T-cell (primary cell): ENCODE measurements around the gene DNMT3A. TPM values are rescaled to one million over a fixed set of nuclear protein-coding genes. Genes with fewer than 3 reads are reported as not detected.

Experiments used
- ATAC-seq, 4 experiments: fragments of 200-7000 bp in 3 of 4; fragments of 150-1000 bp in 1 of 4; cut with Tn5 transposase; replicated peaks in 1 of 4; 1 replicate in 3 of 4; 2 replicates in 1 of 4; pipeline ENCODE4 v1.10.0; 2021; ENCODE audit warnings: moderate library complexity in 3 of 4, mild to moderate bottlenecking in 2 of 4, moderate number of reproducible peaks in 1 of 4
- CTCF ChIA-PET, 2 donors: fragments of 300-600 bp; sonication (Branson Sonifier 250); formaldehyde crosslinking; loops; one replicate each; lab custom pipeline; 2022; ENCODE audit warnings: antibody characterized with exemption in 2 of 2; lab: Charles Lee
- POLR2A ChIA-PET, 2 donors: fragments of 300-600 bp; sonication (Branson Sonifier 250); formaldehyde crosslinking; loops; one replicate each; lab custom pipeline; 2022; ENCODE audit warnings: antibody characterized with exemption in 2 of 2; lab: Charles Lee
- DNase-seq, 35 experiments: peaks; one replicate each; pipeline versions ENCODE4 v3.0.0 to v3.0.0-alpha.2; 2013 to 2023
- H3K27ac ChIP-seq: one replicate; pipeline ENCODE4 v1.5.1; 2013; ENCODE audit warnings: low read length
- H3K27me3 ChIP-seq, 2 experiments: replicated peaks in 1 of 2; 1 replicate in 1 of 2; 2 replicates in 1 of 2; pipeline versions ENCODE4 v1.6.1 to v1.7.0; 2013; ENCODE audit warnings: low read length in 1 of 2, mixed read lengths in 1 of 2; ENCODE audit not compliant: control insufficient read depth in 2 of 2, insufficient read depth in 2 of 2; ENCODE audit errors: extremely low read depth in 1 of 2
- H3K36me3 ChIP-seq, 2 donors: 1 replicate in 1 of 2; 2 replicates in 1 of 2; pipeline versions ENCODE4 v1.6.1 to v1.7.0; 2013; ENCODE audit warnings: low read length in 1 of 2; ENCODE audit not compliant: control insufficient read depth in 2 of 2, insufficient read depth in 1 of 2; ENCODE audit errors: extremely low read depth in 1 of 2
- H3K4me1 ChIP-seq, 2 experiments: 1 replicate in 1 of 2; 2 replicates in 1 of 2; pipeline versions ENCODE4 v1.6.1 to v1.7.0; 2013; ENCODE audit warnings: low read length in 2 of 2, mixed read lengths in 1 of 2; ENCODE audit not compliant: insufficient read depth in 2 of 2, control insufficient read depth in 1 of 2; ENCODE audit errors: extremely low read depth in 1 of 2
- H3K4me3 ChIP-seq, 2 donors: 1 replicate in 1 of 2; 2 replicates in 1 of 2; pipeline versions ENCODE4 v1.5.1 to v1.7.0; 2013; ENCODE audit warnings: mild to moderate bottlenecking in 2 of 2, low read length in 1 of 2, moderate library complexity in 1 of 2; ENCODE audit not compliant: control insufficient read depth in 1 of 2; ENCODE audit errors: extremely low read depth in 1 of 2
- H3K9me3 ChIP-seq: 2 replicates; pipeline ENCODE4 v1.7.0; 2013
- H3K27ac Mint-ChIP-seq, 2 donors: one replicate each; pipeline ENCODE4 v1.8.0; 2020 to 2021; ENCODE audit warnings: mild to moderate bottlenecking in 2 of 2, mixed read lengths in 2 of 2
- H3K27me3 Mint-ChIP-seq, 2 donors: one replicate each; pipeline ENCODE4 v1.8.0; 2021 to 2022; ENCODE audit warnings: mixed read lengths in 2 of 2
- H3K36me3 Mint-ChIP-seq: one replicate; pipeline ENCODE4 v1.8.0; 2021; ENCODE audit warnings: mixed read lengths
- H3K4me1 Mint-ChIP-seq, 3 donors: one replicate each; pipeline ENCODE4 v1.8.0; 2020 to 2022; ENCODE audit warnings: mixed read lengths in 3 of 3, mild to moderate bottlenecking in 1 of 3
- H3K4me3 Mint-ChIP-seq, 3 donors: one replicate each; pipeline ENCODE4 v1.8.0; 2020 to 2022; ENCODE audit warnings: mild to moderate bottlenecking in 3 of 3, mixed read lengths in 3 of 3, moderate library complexity in 3 of 3
- H3K9me3 Mint-ChIP-seq, 3 donors: one replicate each; pipeline ENCODE4 v1.8.0; 2020 to 2022; ENCODE audit warnings: mixed read lengths in 3 of 3
- WGBS: methylation state at CpG from one replicate; pipeline ENCODE4 v1.1.5; 2013; ENCODE audit warnings: missing lambda C conversion rate; ENCODE audit not compliant: insufficient coverage; 5-methylcytosine and 5-hydroxymethylcytosine counted together
- total RNA-seq, 35 experiments: library from RNA in 6 of 35; stranded (reverse) in 6 of 35; fragments of 120-200 nt in 1 of 35; gene quantifications; one replicate each; pipeline versions ENCODE4 v1.2.1 to v1.2.4 and lab custom pipeline; 2013 to 2026

The DNMT3A gene
- total RNA-seq, 5 donors from 2014 or later (not counting 1 experiment from before 2014, with no cell fraction given) = 78.7 to 125 (median 93.2) TPM

- DNase-seq = no peak
- peaks cover 14 to 76% of the 10 kb centered on the region in 2 donors for H3K36me3 ChIP-seq
- no peaks in the 10 kb centered on the region for H3K4me1 ChIP-seq
- POLR2A ChIA-PET = interaction anchor here (0.5 to 0.7 kb wide), 2 partner anchors 27 to 844 kb away, joined by 3 to 5 read pairs; no protein-coding TSS in a partner anchor
- H3K9me3 ChIP-seq = no peaks in the 10 kb centered on the region
- no peaks in the 10 kb centered on the region for H3K27me3 ChIP-seq
- no peak for ATAC-seq
- no peak overlapping the region for H3K27ac ChIP-seq
- Mint-ChIP-seq H3K27me3 (no peaks in the 10 kb centered on the region), H3K4me1 (peaks cover 0 to 5% (median 2%) of the 10 kb centered on the region in 3 donors), H3K4me3 (no peak overlapping the region), H3K9me3 (no peaks in the 10 kb centered on the region), H3K36me3 (peaks cover 50% of the 10 kb centered on the region), H3K27ac (peak overlapping the region; percentile 34 to 61)
- WGBS = 100% methylated on average over 2 of the region's 8 CpGs
- H3K4me3 ChIP-seq = no peak overlapping the region
- CTCF ChIA-PET = no interaction called here
Observed at GRCh38 chr2:25234738-25235137, 107.0 kb downstream of the DNMT3A start.

GRCh38 chr2:25233916-25234605, 107.7 kb downstream of the DNMT3A start:
- H3K4me1 ChIP-seq = peaks cover 0 to 3% of the 10 kb centered on the region in 2 experiments
- ChIA-PET CTCF (no interaction called here), POLR2A (no interaction called here)
- no peak for DNase-seq
- Mint-ChIP-seq H3K36me3 (peaks cover 45% of the 10 kb centered on the region), H3K4me3 (no peak overlapping the region), H3K27me3 (no peaks in the 10 kb centered on the region), H3K4me1 (peaks cover 2 to 10% (median 5%) of the 10 kb centered on the region in 3 donors), H3K27ac (peak overlapping the region in 1 of 2 donors; percentile 34), H3K9me3 (no peaks in the 10 kb centered on the region)
- no peak for ATAC-seq
- no peaks in the 10 kb centered on the region for H3K9me3 ChIP-seq
- H3K27ac ChIP-seq = no peak overlapping the region
- peaks cover 14 to 69% of the 10 kb centered on the region in 2 donors for H3K36me3 ChIP-seq
- no peak overlapping the region for H3K4me3 ChIP-seq
- no peaks in the 10 kb centered on the region for H3K27me3 ChIP-seq
- 100% methylated on average over 5 of the region's 20 CpGs for WGBS

- Histone ChIP-seq H3K27ac (no peak overlapping the region), H3K36me3 (peaks cover 8 to 52% of the 10 kb centered on the region in 2 donors), H3K9me3 (no peaks in the 10 kb centered on the region), H3K4me3 (no peak overlapping the region), H3K27me3 (no peaks in the 10 kb centered on the region), H3K4me1 (peaks cover 0 to 8% of the 10 kb centered on the region in 2 experiments)
- CTCF ChIA-PET = interaction anchor here in 1 of 2 donors (0.6 kb wide), 1 partner anchor 8 kb away, joined by 4 read pairs; no protein-coding TSS in a partner anchor
- H3K27ac Mint-ChIP-seq = peak overlapping the region in 1 of 2 donors; percentile 68
- peaks cover 2 to 14% (median 10%) of the 10 kb centered on the region in 3 donors for H3K4me1 Mint-ChIP-seq
- H3K36me3 Mint-ChIP-seq = peaks cover 38% of the 10 kb centered on the region
- H3K27me3 Mint-ChIP-seq = no peaks in the 10 kb centered on the region
- ATAC-seq (no peak), DNase-seq (no peak)
- no peak overlapping the region for H3K4me3 Mint-ChIP-seq
- POLR2A ChIA-PET = no interaction called here
- 100% methylated on average over 1 of the region's 12 CpGs for WGBS
- H3K9me3 Mint-ChIP-seq = no peaks in the 10 kb centered on the region
Observed at GRCh38 chr2:25232248-25232825, 109.4 kb downstream of the DNMT3A start.

GRCh38 chr2:25230948-25231311, 110.8 kb downstream of the DNMT3A start:
- H3K4me3 Mint-ChIP-seq = no peak overlapping the region
- POLR2A ChIA-PET = interaction anchor here in 1 of 2 donors (0.7 kb wide), 1 partner anchor 37 kb away, joined by 8 read pairs; no protein-coding TSS in a partner anchor
- no peaks in the 10 kb centered on the region for H3K9me3 ChIP-seq
- no peak overlapping the region for H3K27ac ChIP-seq
- H3K36me3 ChIP-seq = peaks cover 8 to 38% of the 10 kb centered on the region in 2 donors
- H3K36me3 Mint-ChIP-seq = peaks cover 32% of the 10 kb centered on the region
- CTCF ChIA-PET = no interaction called here
- H3K9me3 Mint-ChIP-seq = no peaks in the 10 kb centered on the region
- DNase-seq (no peak), ATAC-seq (no peak)
- H3K4me1 ChIP-seq = peaks cover 0 to 10% of the 10 kb centered on the region in 2 experiments
- no peak overlapping the region for H3K4me3 ChIP-seq
- no peaks in the 10 kb centered on the region for H3K27me3 ChIP-seq
- no peaks in the 10 kb centered on the region for H3K27me3 Mint-ChIP-seq
- 100% methylated on average over 1 of the region's 8 CpGs for WGBS
- no peak overlapping the region for H3K27ac Mint-ChIP-seq
- peaks cover 2 to 14% (median 10%) of the 10 kb centered on the region in 3 donors for H3K4me1 Mint-ChIP-seq

- Mint-ChIP-seq H3K36me3 (peaks cover 26% of the 10 kb centered on the region), H3K4me3 (no peak overlapping the region), H3K27ac (peak overlapping the region in 1 of 2 donors; percentile 29), H3K9me3 (no peaks in the 10 kb centered on the region), H3K4me1 (peaks cover 2 to 14% (median 10%) of the 10 kb centered on the region in 3 donors), H3K27me3 (no peaks in the 10 kb centered on the region)
- Histone ChIP-seq H3K4me3 (no peak overlapping the region), H3K36me3 (peaks cover 8 to 33% of the 10 kb centered on the region in 2 donors), H3K4me1 (peaks cover 0 to 10% of the 10 kb centered on the region in 2 experiments), H3K27me3 (no peaks in the 10 kb centered on the region), H3K27ac (no peak overlapping the region), H3K9me3 (no peaks in the 10 kb centered on the region)
- DNase-seq = no peak
- no peak for ATAC-seq
- CTCF ChIA-PET = no interaction called here
- POLR2A ChIA-PET = interaction anchor here in 1 of 2 donors (0.7 kb wide), 1 partner anchor 37 kb away, joined by 8 read pairs; no protein-coding TSS in a partner anchor
- WGBS = 86% methylated on average over 13 of the region's 16 CpGs
Observed at GRCh38 chr2:25230198-25230947, 111.4 kb downstream of the DNMT3A start.
